ENCODE data around the gene FBXL7. TPM values are rescaled to one million over a fixed set of nuclear protein-coding genes. Genes with fewer than 3 reads are reported as not detected.
A peak's percentile ranks its signal among the peaks of the same experiment; 100 is the strongest.

FBXL7 gene
- total RNA-seq, 1 donor from 2014 or later = 30.4 TPM

DNA sequence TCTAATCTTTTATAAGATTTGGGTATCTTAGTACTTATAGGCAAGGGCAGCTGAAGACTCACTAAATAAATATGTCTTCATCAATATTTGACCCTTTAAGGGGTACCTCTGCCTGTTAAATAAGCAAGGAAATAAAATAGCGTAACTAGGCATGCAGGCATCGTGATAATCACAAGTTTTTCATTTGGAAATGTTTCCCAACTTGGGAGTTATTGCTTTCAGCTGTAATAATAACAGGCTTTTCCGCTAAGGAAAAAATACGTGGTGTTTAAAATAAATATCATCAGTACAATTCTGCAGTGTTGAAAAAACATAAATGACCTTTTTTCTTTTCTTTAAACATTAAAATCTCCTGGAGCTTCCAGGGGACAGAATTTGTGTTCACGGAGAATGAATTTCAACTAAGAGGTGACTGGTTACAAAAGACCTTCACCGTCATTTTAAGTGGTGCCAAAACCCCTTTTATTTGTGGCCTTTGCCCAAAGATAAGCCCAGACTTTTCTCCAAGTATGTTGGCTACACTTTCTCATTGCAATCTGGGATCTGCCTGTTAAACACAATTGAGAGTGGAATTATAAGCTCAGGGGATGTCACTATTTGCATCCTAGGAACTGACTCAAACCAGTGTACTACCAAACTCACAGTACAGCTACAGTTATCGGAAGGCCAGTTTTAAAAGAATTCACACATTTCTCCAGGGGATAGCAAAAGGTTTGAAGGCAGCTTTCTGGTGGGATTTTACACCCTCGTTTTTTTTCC, 218.6 kb downstream of the FBXL7 start:
- intact Hi-C loops (cut with DNase I) = no loop called here
- TF ChIP-seq, protein P1, sequence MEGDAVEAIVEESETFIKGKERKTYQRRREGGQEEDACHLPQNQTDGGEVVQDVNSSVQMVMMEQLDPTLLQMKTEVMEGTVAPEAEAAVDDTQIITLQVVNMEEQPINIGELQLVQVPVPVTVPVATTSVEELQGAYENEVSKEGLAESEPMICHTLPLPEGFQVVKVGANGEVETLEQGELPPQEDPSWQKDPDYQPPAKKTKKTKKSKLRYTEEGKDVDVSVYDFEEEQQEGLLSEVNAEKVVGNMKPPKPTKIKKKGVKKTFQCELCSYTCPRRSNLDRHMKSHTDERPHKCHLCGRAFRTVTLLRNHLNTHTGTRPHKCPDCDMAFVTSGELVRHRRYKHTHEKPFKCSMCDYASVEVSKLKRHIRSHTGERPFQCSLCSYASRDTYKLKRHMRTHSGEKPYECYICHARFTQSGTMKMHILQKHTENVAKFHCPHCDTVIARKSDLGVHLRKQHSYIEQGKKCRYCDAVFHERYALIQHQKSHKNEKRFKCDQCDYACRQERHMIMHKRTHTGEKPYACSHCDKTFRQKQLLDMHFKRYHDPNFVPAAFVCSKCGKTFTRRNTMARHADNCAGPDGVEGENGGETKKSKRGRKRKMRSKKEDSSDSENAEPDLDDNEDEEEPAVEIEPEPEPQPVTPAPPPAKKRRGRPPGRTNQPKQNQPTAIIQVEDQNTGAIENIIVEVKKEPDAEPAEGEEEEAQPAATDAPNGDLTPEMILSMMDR (IDR thresholded peaks at IDR 0.05) = no peak
- Histone ChIP-seq H3K27ac (peak overlapping the region; percentile 4 to 22), H3K36me3 (no peaks in the 10 kb centered on the region), H3K4me1 (peaks cover 0 to 25% of the 10 kb centered on the region in 2 donors), H3K27me3 (no peaks in the 10 kb centered on the region), H3K4me3 (peak overlapping the region in 1 of 2 donors; percentile 19), H3K9me3 (no peaks in the 10 kb centered on the region)
- no peak for DNase-seq (ENCODE audit: low spot score in 2 of 2)

DNA sequence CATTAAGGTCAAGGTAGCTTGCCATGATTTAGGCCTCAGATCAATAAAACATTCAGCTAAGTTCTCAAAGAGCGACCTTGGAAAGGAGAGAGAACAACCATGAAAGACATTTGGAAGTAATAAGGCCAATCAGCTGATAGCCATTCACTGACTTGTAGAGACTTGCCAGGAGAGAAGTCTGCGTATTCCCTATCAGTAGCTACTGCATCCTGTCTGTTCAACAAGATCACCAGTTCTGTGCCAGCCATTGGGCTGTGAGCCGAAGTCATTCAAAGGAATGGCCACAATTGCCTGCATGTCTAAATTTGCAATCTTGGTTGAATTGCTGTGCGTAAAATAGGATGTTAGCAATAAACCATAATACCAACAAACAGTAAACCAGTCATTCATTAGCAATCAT, 219.8 kb downstream of the FBXL7 start:
- no peak for DNase-seq (ENCODE audit: low spot score in 2 of 2)
- intact Hi-C loops (cut with DNase I) = no loop called here

DNA sequence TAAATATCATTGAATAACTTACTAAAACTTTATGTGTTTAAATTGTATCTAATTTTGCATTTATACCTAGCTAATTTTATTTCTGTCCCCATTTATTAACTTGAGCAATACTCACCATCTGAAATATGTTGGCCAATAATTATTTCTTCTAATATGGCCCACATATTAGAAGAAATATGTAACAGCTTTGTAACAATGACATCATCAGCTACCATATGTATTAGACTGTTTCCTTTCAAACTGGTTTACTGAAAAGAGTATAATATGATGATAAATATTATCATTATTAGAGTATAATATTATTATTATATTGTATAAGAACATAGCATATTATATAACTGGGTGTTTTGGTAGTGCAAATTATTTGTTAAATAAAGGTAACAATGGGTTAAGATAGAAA, 220.5 kb downstream of the FBXL7 start:
- no peaks in the 10 kb centered on the region for H3K36me3 ChIP-seq
- TF ChIP-seq, protein P1 (IDR thresholded peaks at IDR 0.05) = no peak
- H3K4me3 ChIP-seq = no peak overlapping the region
- no peaks in the 10 kb centered on the region for H3K27me3 ChIP-seq
- intact Hi-C loops (cut with DNase I) = no loop called here
- H3K27ac ChIP-seq = no peak overlapping the region
- peaks cover 0 to 13% of the 10 kb centered on the region in 2 donors for H3K9me3 ChIP-seq
- H3K4me1 ChIP-seq = peaks cover 0 to 25% of the 10 kb centered on the region in 2 donors
- DNase-seq (ENCODE audit: low spot score in 2 of 2) = no peak

More for the DNA sequence above, 219.8 kb downstream of the FBXL7 start:
- H3K9me3 ChIP-seq = peaks cover 0 to 6% of the 10 kb centered on the region in 2 donors
- H3K4me3 ChIP-seq = no peak overlapping the region
- H3K27ac ChIP-seq = no peak overlapping the region
- H3K27me3 ChIP-seq = no peaks in the 10 kb centered on the region
- H3K4me1 ChIP-seq = peaks cover 0 to 25% of the 10 kb centered on the region in 2 donors
- TF ChIP-seq, protein P1 (IDR thresholded peaks at IDR 0.05) = no peak
- H3K36me3 ChIP-seq = no peaks in the 10 kb centered on the region

DNA sequence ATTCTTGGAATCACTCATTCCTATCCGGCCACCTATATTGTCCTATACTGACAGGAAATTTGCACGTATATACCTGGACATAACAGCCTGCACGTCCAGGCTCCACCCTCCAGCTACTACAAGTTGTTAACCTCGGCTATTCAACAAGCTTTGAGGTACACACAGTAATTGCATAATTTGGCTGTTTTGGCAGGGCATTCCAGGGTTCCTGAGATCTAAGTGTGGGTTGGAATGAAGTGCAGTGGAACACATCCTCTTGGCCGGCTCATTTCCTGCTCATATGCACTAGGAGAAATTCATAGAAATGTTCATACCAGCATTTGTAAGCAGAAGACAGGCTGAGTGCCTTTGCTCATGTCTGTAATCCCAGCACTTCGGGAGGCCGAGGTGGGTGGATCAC, 222.3 kb downstream of the FBXL7 start:
- Histone ChIP-seq H3K4me3 (no peak overlapping the region), H3K4me1 (peaks cover 0 to 16% of the 10 kb centered on the region in 2 donors), H3K27ac (no peak overlapping the region), H3K27me3 (no peaks in the 10 kb centered on the region), H3K9me3 (peaks cover 3 to 31% of the 10 kb centered on the region in 2 donors), H3K36me3 (no peaks in the 10 kb centered on the region)
- DNase-seq (ENCODE audit: low spot score in 2 of 2) = no peak
- TF ChIP-seq, protein P1 (IDR thresholded peaks at IDR 0.05) = no peak
- intact Hi-C loops (cut with DNase I) = no loop called here

DNA sequence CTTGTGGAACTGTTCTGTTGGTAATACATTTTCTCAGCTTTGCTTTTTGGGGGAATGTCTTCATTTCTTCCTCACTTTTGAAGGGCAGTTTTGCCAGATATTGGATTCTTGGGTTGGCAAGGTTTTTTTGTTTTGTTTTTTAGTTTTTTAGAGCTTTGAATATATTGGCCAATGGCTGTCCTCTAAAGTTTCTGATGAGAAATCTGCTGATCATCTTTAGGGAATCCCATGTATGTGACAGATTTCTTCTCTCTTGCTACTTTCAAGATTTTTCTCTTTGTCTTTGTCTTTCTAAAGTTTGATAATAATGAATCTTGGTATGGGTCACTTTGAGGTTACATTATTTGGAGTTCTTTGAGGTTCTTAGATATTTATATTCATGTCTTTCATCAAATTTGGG, 227.4 kb downstream of the FBXL7 start:
- Histone ChIP-seq H3K27ac (no peak overlapping the region), H3K36me3 (no peaks in the 10 kb centered on the region), H3K27me3 (no peaks in the 10 kb centered on the region), H3K4me1 (peaks cover 0 to 11% of the 10 kb centered on the region in 2 donors), H3K9me3 (peaks cover 14 to 46% of the 10 kb centered on the region in 2 donors), H3K4me3 (no peak overlapping the region)
- no peak for DNase-seq (ENCODE audit: low spot score in 2 of 2)
- intact Hi-C loops (cut with DNase I) = no loop called here
- TF ChIP-seq, protein P1 (IDR thresholded peaks at IDR 0.05) = no peak

Measured in ascending aorta (tissue), 2 donors.